Central memory CD8-positive, alpha-beta T cell (primary cell): ENCODE measurements around the gene A4GALT.

Source experiments
- ATAC-seq: fragments of 150-1000 bp; cut with Tn5 transposase; replicated peaks from 2 replicates; pipeline ENCODE4 v1.10.0; 2022; ENCODE audit warnings: mild to moderate bottlenecking, moderate FRiP score, moderate number of reproducible peaks; ENCODE audit not compliant: poor library complexity, severe bottlenecking; ENCODE audit errors: extremely low read depth
- DNase-seq, 2 donors: peaks; one replicate each; pipeline ENCODE4 v3.0.0; 2021; ENCODE audit warnings: low spot score in 2 of 2
- H3K27ac Mint-ChIP-seq: one replicate; pipeline ENCODE4 v1.8.0; 2022; ENCODE audit warnings: low read depth, mild to moderate bottlenecking, moderate library complexity, mixed read lengths
- H3K27me3 Mint-ChIP-seq: one replicate; pipeline ENCODE4 v1.8.0; 2022; ENCODE audit warnings: mixed read lengths
- H3K36me3 Mint-ChIP-seq: one replicate; pipeline ENCODE4 v1.8.0; 2022; ENCODE audit warnings: mild to moderate bottlenecking, moderate library complexity, mixed read lengths; ENCODE audit not compliant: insufficient read depth
- H3K4me1 Mint-ChIP-seq: one replicate; pipeline ENCODE4 v1.8.0; 2022; ENCODE audit warnings: mixed read lengths
- H3K4me3 Mint-ChIP-seq: one replicate; pipeline ENCODE4 v1.8.0; 2022; ENCODE audit warnings: mild to moderate bottlenecking, moderate library complexity, mixed read lengths
- H3K9me3 Mint-ChIP-seq: one replicate; pipeline ENCODE4 v1.8.0; 2022; ENCODE audit warnings: mixed read lengths

Gene A4GALT

GRCh38 chr22:42711281-42711731 lies 9.4 kb downstream of the A4GALT start:
- no peak for ATAC-seq
- Mint-ChIP-seq H3K36me3 (no peaks in the 10 kb centered on the region), H3K27me3 (peaks cover 42% of the 10 kb centered on the region), H3K4me3 (no peak overlapping the region), H3K27ac (no peak overlapping the region), H3K9me3 (no peaks in the 10 kb centered on the region), H3K4me1 (no peaks in the 10 kb centered on the region)
- no peak for DNase-seq

- DNase-seq = no peak
- Mint-ChIP-seq H3K27me3 (peaks cover 25% of the 10 kb centered on the region), H3K27ac (no peak overlapping the region), H3K4me1 (no peaks in the 10 kb centered on the region), H3K36me3 (no peaks in the 10 kb centered on the region), H3K4me3 (no peak overlapping the region), H3K9me3 (no peaks in the 10 kb centered on the region)
- ATAC-seq = no peak
These were observed 12.3 kb downstream of the A4GALT start for GRCh38 chr22:42708417-42708816.

GRCh38 chr22:42707496-42707895 lies 13.2 kb downstream of the A4GALT start:
- DNase-seq = no peak
- Mint-ChIP-seq H3K4me3 (no peak overlapping the region), H3K4me1 (no peaks in the 10 kb centered on the region), H3K36me3 (no peaks in the 10 kb centered on the region), H3K27me3 (peaks cover 20% of the 10 kb centered on the region), H3K9me3 (no peaks in the 10 kb centered on the region), H3K27ac (no peak overlapping the region)
- ATAC-seq = no peak

DNA sequence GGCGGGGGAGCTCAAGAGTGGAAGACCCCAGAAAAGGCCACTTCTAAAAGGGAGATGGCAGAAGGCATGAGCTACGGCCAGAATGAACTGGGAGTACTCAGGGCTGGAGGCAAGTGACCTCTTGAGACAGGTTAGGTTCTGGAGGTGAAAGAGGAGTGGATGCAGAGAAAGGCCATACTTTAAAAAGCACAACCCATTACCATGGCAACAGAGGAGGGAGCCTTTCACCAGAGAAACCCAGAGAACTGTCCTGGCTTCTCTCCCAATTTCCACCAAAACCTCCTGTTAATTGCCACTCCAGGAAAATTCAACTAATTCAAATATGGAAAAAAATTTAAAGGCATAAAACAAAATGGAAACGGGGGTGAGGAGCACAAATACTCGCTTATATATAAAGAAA lies 15.8 kb downstream of the A4GALT start:
- Mint-ChIP-seq H3K9me3 (no peaks in the 10 kb centered on the region), H3K27me3 (peaks cover 11% of the 10 kb centered on the region), H3K4me1 (no peaks in the 10 kb centered on the region), H3K4me3 (no peak overlapping the region), H3K27ac (no peak overlapping the region), H3K36me3 (no peaks in the 10 kb centered on the region)
- DNase-seq = no peak
- no peak for ATAC-seq

- H3K9me3 Mint-ChIP-seq = no peaks in the 10 kb centered on the region
- H3K4me1 Mint-ChIP-seq = no peaks in the 10 kb centered on the region
- ATAC-seq = no peak
- peaks cover 2% of the 10 kb centered on the region for H3K36me3 Mint-ChIP-seq
- peaks cover 11% of the 10 kb centered on the region for H3K27me3 Mint-ChIP-seq
- H3K4me3 Mint-ChIP-seq = no peak overlapping the region
- H3K27ac Mint-ChIP-seq = no peak overlapping the region
- DNase-seq = no peak
These were observed 18.0 kb downstream of the A4GALT start for GRCh38 chr22:42702675-42703074.

- no peak for ATAC-seq
- Mint-ChIP-seq H3K36me3 (peaks cover 2% of the 10 kb centered on the region), H3K4me1 (no peaks in the 10 kb centered on the region), H3K27me3 (peaks cover 11% of the 10 kb centered on the region), H3K4me3 (no peak overlapping the region), H3K9me3 (no peaks in the 10 kb centered on the region), H3K27ac (no peak overlapping the region)
- DNase-seq = no peak
These were observed 19.0 kb downstream of the A4GALT start for GRCh38 chr22:42701694-42702093.

DNA sequence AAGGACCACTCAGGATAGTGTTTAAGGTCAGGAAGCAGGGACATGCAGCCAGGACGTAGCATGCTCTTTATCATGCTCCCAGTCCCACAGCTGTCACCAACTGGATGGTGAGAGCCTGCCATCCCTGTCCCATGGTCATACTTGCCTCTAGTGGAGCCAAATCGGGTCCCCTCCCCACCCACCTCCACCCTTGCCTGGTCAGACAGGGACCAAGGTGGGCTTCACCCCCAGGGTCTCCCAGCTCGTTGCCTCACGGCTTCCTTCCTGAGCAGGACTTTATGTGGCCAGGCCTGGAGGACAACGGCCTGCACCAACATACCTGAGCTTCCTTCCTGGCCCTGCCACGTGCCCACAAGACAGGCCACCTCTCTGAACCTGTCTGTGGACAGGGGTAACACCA lies 19.8 kb downstream of the A4GALT start:
- DNase-seq (no peak), ATAC-seq (no peak)
- Mint-ChIP-seq H3K4me3 (no peak overlapping the region), H3K27me3 (peaks cover 11% of the 10 kb centered on the region), H3K27ac (no peak overlapping the region), H3K4me1 (no peaks in the 10 kb centered on the region), H3K9me3 (no peaks in the 10 kb centered on the region), H3K36me3 (peaks cover 2% of the 10 kb centered on the region)

DNA sequence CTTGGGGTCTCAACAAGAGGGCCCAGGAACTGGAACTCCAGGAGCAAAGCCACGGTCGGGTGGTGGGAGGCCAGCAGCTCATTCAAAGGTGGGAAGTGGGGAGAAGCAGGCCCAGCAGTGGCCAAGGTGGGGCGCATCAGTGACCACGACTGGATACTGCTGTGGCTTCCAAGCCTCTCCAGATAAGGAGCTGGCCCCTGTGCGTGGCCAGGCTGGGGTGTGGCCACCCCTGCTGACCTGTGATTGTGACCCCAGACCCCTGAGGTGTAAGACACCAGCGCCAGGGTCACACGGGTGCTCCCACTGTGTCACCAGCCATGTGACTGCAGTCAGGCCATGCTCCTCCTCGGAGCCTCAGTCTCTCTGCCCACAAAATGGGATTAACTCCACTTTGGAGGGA lies 20.3 kb downstream of the A4GALT start:
- peaks cover 2% of the 10 kb centered on the region for H3K36me3 Mint-ChIP-seq
- H3K27me3 Mint-ChIP-seq = peaks cover 11% of the 10 kb centered on the region
- H3K4me3 Mint-ChIP-seq = no peak overlapping the region
- DNase-seq (no peak), ATAC-seq (no peak)
- no peaks in the 10 kb centered on the region for H3K4me1 Mint-ChIP-seq
- H3K27ac Mint-ChIP-seq = no peak overlapping the region
- no peaks in the 10 kb centered on the region for H3K9me3 Mint-ChIP-seq

- H3K4me1 Mint-ChIP-seq = no peaks in the 10 kb centered on the region
- ATAC-seq (no peak), DNase-seq (no peak)
- H3K9me3 Mint-ChIP-seq = no peaks in the 10 kb centered on the region
- H3K4me3 Mint-ChIP-seq = no peak overlapping the region
- peaks cover 11% of the 10 kb centered on the region for H3K27me3 Mint-ChIP-seq
- no peak overlapping the region for H3K27ac Mint-ChIP-seq
- peaks cover 2% of the 10 kb centered on the region for H3K36me3 Mint-ChIP-seq
These were observed 20.7 kb downstream of the A4GALT start for GRCh38 chr22:42699976-42700352.

DNA sequence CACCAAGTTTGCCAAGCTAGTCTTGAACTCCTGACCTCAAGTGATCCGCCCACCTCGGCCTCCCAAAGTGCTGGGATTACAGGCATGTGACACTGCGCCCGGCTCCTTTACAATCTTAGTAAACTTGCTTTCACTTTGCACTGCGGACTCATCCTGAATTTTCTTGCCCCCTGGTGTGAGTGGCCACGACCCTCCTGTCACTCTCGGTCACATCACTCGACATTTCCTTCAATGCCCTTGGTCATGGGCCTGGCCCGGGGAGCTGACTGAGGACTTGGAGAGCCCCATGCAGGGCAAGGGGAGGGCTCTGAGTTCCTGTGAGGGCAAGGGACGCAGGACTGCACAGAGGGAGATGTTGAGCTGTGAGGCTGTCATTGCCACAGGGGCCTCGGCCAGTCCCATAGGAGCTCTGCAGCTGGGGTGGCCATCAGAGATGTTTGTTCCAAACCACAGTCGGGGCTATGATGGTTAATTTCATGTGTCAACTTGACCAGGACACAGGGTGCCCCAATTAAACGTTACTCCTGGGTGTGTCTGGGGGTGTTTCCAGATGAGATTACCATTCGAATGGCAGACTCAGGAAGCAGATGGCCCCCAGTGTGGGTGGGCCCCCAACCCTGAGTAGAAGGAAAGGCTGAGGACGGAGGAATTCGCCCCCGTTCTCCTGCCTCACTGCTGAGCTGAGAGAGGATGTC lies 21.2 kb downstream of the A4GALT start:
- peaks cover 2% of the 10 kb centered on the region for H3K36me3 Mint-ChIP-seq
- H3K27me3 Mint-ChIP-seq = peaks cover 11% of the 10 kb centered on the region
- no peaks in the 10 kb centered on the region for H3K9me3 Mint-ChIP-seq
- ATAC-seq (no peak), DNase-seq (no peak)
- H3K4me1 Mint-ChIP-seq = no peaks in the 10 kb centered on the region
- no peak overlapping the region for H3K4me3 Mint-ChIP-seq
- H3K27ac Mint-ChIP-seq = no peak overlapping the region

GRCh38 chr22:42697542-42698013 lies 23.1 kb downstream of the A4GALT start:
- Mint-ChIP-seq H3K27ac (no peak overlapping the region), H3K4me1 (no peaks in the 10 kb centered on the region), H3K27me3 (peaks cover 7% of the 10 kb centered on the region), H3K9me3 (no peaks in the 10 kb centered on the region), H3K36me3 (peaks cover 2% of the 10 kb centered on the region), H3K4me3 (no peak overlapping the region)
- DNase-seq (no peak), ATAC-seq (no peak)

DNA sequence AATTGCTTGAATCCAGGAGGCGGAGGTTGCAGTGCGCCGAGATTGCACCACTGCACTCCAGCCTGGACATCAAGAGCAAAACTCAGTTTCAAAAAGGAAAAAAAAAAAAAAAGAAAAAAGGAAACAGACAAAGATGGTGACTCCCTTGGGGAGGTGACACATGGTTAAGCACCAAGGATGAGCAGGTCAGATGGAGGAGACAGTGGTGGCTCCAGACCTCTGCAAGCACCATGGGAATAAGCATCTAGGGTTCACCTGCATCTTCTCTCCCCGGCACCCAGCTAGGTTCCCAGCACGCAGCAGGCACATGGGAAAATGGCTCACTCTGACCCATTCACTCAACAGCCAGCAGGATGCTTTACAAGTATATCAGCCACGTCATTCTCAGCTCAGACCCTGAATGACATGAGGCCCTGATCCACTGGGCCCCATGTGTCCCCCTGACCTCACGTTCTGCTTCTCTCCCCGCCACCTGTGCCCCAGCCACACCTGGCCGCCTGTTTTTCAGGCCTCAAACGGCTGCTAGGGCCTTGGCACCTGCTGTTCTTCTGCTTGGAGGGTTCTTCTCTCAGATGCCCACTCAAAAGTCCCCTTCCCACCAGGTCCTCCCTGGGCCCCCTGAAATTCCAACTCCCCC lies 24.2 kb downstream of the A4GALT start:
- H3K4me3 Mint-ChIP-seq = no peak overlapping the region
- no peaks in the 10 kb centered on the region for H3K27me3 Mint-ChIP-seq
- peaks cover 2% of the 10 kb centered on the region for H3K36me3 Mint-ChIP-seq
- no peak overlapping the region for H3K27ac Mint-ChIP-seq
- no peak for ATAC-seq
- no peaks in the 10 kb centered on the region for H3K4me1 Mint-ChIP-seq
- H3K9me3 Mint-ChIP-seq = no peaks in the 10 kb centered on the region
- DNase-seq = no peak

DNA sequence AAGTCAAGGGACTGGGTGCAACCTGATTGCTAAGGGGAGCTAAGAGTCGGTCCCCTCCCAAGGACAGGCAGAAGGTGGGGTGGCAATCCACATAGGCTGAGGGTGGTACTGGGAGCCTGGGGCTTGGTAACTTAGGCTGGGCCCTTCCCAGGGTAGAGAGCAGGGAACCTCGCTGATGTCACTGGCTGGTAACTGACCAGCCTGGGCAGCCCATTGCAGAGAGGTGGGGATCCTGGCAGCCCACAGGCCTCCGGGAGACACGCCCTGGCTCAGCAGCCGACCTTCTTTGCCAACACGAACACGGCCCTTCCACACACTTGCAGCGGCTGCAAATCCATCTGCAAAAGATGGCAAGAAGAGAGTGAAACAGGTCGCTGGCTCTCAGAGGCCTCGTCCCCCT lies 25.4 kb downstream of the A4GALT start:
- ATAC-seq (no peak), DNase-seq (no peak)
- H3K9me3 Mint-ChIP-seq = no peaks in the 10 kb centered on the region
- H3K4me3 Mint-ChIP-seq = no peak overlapping the region
- no peaks in the 10 kb centered on the region for H3K27me3 Mint-ChIP-seq
- peaks cover 2% of the 10 kb centered on the region for H3K36me3 Mint-ChIP-seq
- no peak overlapping the region for H3K27ac Mint-ChIP-seq
- H3K4me1 Mint-ChIP-seq = no peaks in the 10 kb centered on the region
